HEK293 (cell line): ENCODE data around the gene PRG2.

Experiments used
- CTCF ChIA-PET: fragments of 350-600 bp; formaldehyde crosslinking; extraction: SDS; loops from one replicate; lab custom pipeline; 2021; ENCODE audit warnings: antibody characterized with exemption; lab: Yijun Ruan, JAX
- POLR2A ChIA-PET: fragments of 300-600 bp; formaldehyde crosslinking; extraction: SDS; loops from one replicate; lab custom pipeline; 2020; ENCODE audit warnings: antibody characterized with exemption, inconsistent platforms; lab: Yijun Ruan, JAX
- H3K27ac ChIP-seq: fragments of 200-500 bp; sonication (Bioruptor generic); 2 replicates; pipeline ENCODE4 v1.5.1; 2014; ENCODE audit warnings: low read depth, low read length, control low read depth, inconsistent platforms; ENCODE audit errors: extremely low read depth
- H3K36me3 ChIP-seq, 2 experiments: fragments of 200-500 bp in 1 of 2; sonication (Bioruptor generic) in 1 of 2; 1 replicate in 1 of 2; 2 replicates in 1 of 2; pipeline ENCODE4 v1.5.1; 2014 to 2017; ENCODE audit warnings: inconsistent platforms in 2 of 2, low read length in 2 of 2; ENCODE audit not compliant: control insufficient read depth in 2 of 2, insufficient read depth in 1 of 2
- H3K4me1 ChIP-seq: fragments of 200-500 bp; sonication (Bioruptor generic); 2 replicates; pipeline ENCODE4 v1.5.1; 2014; ENCODE audit warnings: mild to moderate bottlenecking, low read length, inconsistent platforms; ENCODE audit not compliant: control insufficient read depth, insufficient read depth
- H3K4me3 ChIP-seq: 2 replicates; pipeline ENCODE4 v1.5.1; 2011; ENCODE audit warnings: low read depth, mild to moderate bottlenecking, control low read depth, low read length, moderate library complexity
- H3K9me3 ChIP-seq: fragments of 200-500 bp; sonication (Bioruptor generic); 2 replicates; pipeline ENCODE4 v1.5.1; 2014; ENCODE audit warnings: low read depth, low read length, inconsistent platforms; ENCODE audit not compliant: control insufficient read depth, insufficient read depth
- KLF1 ChIP-seq: fragments of 450-650 bp; formaldehyde crosslinking; IDR thresholded peaks from 2 replicates; pipeline ENCODE4 v1.5.1; 2016; ENCODE audit warnings: missing biosample characterization, missing genetic modification characterization
- KLF9 ChIP-seq: fragments of 450-650 bp; formaldehyde crosslinking; IDR thresholded peaks from 2 replicates; pipeline ENCODE4 v1.5.1; 2016; ENCODE audit warnings: missing biosample characterization, missing genetic modification characterization, low read depth
- ZFP3 ChIP-seq: fragments of 450-650 bp; formaldehyde crosslinking; IDR thresholded peaks from 2 replicates; pipeline ENCODE4 v1.5.1; 2016; ENCODE audit warnings: low read depth, missing biosample characterization, missing genetic modification characterization
- ZNF155 ChIP-seq: fragments of 450-650 bp; formaldehyde crosslinking; IDR thresholded peaks from 2 replicates; pipeline ENCODE4 v1.5.1; 2016; ENCODE audit warnings: missing biosample characterization, missing genetic modification characterization
- ZNF202 ChIP-seq: fragments of 450-650 bp; formaldehyde crosslinking; IDR thresholded peaks from 2 replicates; pipeline ENCODE4 v1.5.1; 2016; ENCODE audit warnings: missing biosample characterization, missing genetic modification characterization, borderline replicate concordance
- ZNF341 ChIP-seq: fragments of 450-650 bp; formaldehyde crosslinking; IDR thresholded peaks from 2 replicates; pipeline ENCODE4; 2016; ENCODE audit warnings: low read depth, missing biosample characterization, missing genetic modification characterization
- ZNF416 ChIP-seq: fragments of 450-650 bp; formaldehyde crosslinking; IDR thresholded peaks from 2 replicates; pipeline ENCODE4 v1.5.1; 2016; ENCODE audit warnings: missing biosample characterization, missing genetic modification characterization
- ZNF513 ChIP-seq: fragments of 450-650 bp; IDR thresholded peaks from 2 replicates; pipeline ENCODE4 v1.5.1; 2018; ENCODE audit warnings: missing biosample characterization, missing genetic modification characterization
- ZNF555 ChIP-seq: fragments of 450-650 bp; formaldehyde crosslinking; conservative IDR thresholded peaks from 2 replicates; pipeline ENCODE4 v1.5.1; 2017; ENCODE audit warnings: missing biosample characterization, mild to moderate bottlenecking, missing genetic modification characterization, inconsistent platforms
- ZNF658 ChIP-seq: fragments of 450-650 bp; formaldehyde crosslinking; IDR thresholded peaks from 2 replicates; pipeline ENCODE4; 2016; ENCODE audit warnings: missing biosample characterization, missing genetic modification characterization
- ZNF660 ChIP-seq: fragments of 450-650 bp; IDR thresholded peaks from 2 replicates; pipeline ENCODE4 v1.5.1; 2018; ENCODE audit warnings: missing biosample characterization, mild to moderate bottlenecking, missing genetic modification characterization
- ZSCAN30 ChIP-seq: fragments of 450-650 bp; IDR thresholded peaks from 2 replicates; pipeline ENCODE4 v1.5.1; 2018; ENCODE audit warnings: missing biosample characterization, mild to moderate bottlenecking, missing genetic modification characterization, moderate library complexity
- TF ChIP-seq, protein P1 (sequence below): fragments of 450-650 bp; formaldehyde crosslinking; IDR thresholded peaks from 2 replicates; pipeline ENCODE4 v1.5.0; 2017; ENCODE audit warnings: missing biosample characterization, missing genetic modification characterization, borderline replicate concordance
- TF ChIP-seq, protein P2 (sequence below): fragments of 450-650 bp; formaldehyde crosslinking; IDR thresholded peaks from 2 replicates; pipeline ENCODE4 v1.5.1; 2016; ENCODE audit warnings: missing biosample characterization, missing genetic modification characterization
- TF ChIP-seq, protein P3 (sequence below): fragments of 450-650 bp; IDR thresholded peaks from 2 replicates; pipeline ENCODE4 v1.5.1; 2018; ENCODE audit warnings: missing biosample characterization, mild to moderate bottlenecking, missing genetic modification characterization
- TF ChIP-seq, protein P4 (sequence below): fragments of 450-650 bp; formaldehyde crosslinking; conservative IDR thresholded peaks from 2 replicates; pipeline ENCODE4 v1.5.1; 2016; ENCODE audit warnings: low read depth, missing biosample characterization, missing genetic modification characterization

Gene PRG2

DNA sequence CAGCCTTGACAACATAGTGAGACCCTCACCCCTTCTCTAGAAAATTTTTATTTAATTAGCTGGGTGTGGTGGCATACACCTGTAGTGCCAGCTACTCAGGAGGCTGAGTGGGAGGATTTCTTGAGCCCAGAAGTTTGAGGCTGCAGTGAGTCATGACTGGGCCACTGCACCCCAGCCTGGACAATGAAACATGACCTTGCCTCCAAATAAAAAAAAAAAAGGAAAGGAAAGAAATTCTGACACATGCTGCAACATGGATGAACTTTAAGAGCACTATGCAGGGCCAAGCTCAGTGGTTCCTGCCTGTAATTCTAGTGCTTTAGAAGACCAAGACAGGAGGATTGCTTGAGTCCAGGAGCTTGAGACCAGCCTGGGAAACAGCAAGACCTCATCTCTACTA lies 27.7 kb upstream of the PRG2 start:
- Histone ChIP-seq H3K27ac (no peak overlapping the region), H3K4me3 (no peak overlapping the region), H3K36me3 (no peaks in the 10 kb centered on the region), H3K4me1 (no peaks in the 10 kb centered on the region)
- CTCF ChIA-PET = interaction anchor here (0.6 to 0.9 kb wide), 2 partner anchors 33 to 75 kb away, joined by 3 to 5 read pairs; no protein-coding TSS in a partner anchor
- POLR2A ChIA-PET = no interaction called here
- TF ChIP-seq ZNF202 (tag by site-specific recombination) (no peak), ZFP3 (tag by site-specific recombination) (no peak), KLF9 (tag by site-specific recombination) (no peak), ZNF658 (tag by site-specific recombination) (no peak), ZNF513 (tag by site-specific recombination) (no peak)
- TF ChIP-seq, protein P1, sequence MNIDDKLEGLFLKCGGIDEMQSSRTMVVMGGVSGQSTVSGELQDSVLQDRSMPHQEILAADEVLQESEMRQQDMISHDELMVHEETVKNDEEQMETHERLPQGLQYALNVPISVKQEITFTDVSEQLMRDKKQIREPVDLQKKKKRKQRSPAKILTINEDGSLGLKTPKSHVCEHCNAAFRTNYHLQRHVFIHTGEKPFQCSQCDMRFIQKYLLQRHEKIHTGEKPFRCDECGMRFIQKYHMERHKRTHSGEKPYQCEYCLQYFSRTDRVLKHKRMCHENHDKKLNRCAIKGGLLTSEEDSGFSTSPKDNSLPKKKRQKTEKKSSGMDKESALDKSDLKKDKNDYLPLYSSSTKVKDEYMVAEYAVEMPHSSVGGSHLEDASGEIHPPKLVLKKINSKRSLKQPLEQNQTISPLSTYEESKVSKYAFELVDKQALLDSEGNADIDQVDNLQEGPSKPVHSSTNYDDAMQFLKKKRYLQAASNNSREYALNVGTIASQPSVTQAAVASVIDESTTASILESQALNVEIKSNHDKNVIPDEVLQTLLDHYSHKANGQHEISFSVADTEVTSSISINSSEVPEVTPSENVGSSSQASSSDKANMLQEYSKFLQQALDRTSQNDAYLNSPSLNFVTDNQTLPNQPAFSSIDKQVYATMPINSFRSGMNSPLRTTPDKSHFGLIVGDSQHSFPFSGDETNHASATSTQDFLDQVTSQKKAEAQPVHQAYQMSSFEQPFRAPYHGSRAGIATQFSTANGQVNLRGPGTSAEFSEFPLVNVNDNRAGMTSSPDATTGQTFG = no peak
- TF ChIP-seq, protein P2, sequence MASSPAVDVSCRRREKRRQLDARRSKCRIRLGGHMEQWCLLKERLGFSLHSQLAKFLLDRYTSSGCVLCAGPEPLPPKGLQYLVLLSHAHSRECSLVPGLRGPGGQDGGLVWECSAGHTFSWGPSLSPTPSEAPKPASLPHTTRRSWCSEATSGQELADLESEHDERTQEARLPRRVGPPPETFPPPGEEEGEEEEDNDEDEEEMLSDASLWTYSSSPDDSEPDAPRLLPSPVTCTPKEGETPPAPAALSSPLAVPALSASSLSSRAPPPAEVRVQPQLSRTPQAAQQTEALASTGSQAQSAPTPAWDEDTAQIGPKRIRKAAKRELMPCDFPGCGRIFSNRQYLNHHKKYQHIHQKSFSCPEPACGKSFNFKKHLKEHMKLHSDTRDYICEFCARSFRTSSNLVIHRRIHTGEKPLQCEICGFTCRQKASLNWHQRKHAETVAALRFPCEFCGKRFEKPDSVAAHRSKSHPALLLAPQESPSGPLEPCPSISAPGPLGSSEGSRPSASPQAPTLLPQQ (tag by site-specific recombination) = no peak
- TF ChIP-seq, protein P3, sequence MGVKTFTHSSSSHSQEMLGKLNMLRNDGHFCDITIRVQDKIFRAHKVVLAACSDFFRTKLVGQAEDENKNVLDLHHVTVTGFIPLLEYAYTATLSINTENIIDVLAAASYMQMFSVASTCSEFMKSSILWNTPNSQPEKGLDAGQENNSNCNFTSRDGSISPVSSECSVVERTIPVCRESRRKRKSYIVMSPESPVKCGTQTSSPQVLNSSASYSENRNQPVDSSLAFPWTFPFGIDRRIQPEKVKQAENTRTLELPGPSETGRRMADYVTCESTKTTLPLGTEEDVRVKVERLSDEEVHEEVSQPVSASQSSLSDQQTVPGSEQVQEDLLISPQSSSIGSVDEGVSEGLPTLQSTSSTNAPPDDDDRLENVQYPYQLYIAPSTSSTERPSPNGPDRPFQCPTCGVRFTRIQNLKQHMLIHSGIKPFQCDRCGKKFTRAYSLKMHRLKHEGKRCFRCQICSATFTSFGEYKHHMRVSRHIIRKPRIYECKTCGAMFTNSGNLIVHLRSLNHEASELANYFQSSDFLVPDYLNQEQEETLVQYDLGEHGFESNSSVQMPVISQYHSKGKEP (tag by site-specific recombination) = no peak
- TF ChIP-seq, all 188 proteins: peak for 0
- no peaks in the 10 kb centered on the region for H3K9me3 ChIP-seq

DNA sequence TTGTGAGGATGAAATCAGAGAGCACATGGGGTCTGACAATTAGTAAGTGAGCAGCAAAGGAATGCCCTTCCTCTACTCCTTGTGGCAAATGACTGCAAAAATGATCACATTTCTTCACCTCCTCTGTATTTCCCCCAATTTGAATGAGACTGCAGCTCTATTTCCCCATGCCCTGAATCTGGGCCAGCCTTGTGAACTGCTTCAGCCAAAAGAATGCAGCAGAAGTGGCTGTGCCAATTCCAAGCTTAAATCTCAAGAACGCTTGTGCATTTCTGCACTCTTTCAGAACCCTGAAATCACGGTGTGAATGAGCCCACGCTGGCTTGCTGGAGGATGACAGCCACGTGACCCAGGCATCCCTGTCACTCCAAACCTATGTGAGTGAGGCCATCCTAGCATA lies 26.6 kb upstream of the PRG2 start:
- ChIA-PET POLR2A (no interaction called here), CTCF (interaction anchor here (0.5 to 0.6 kb wide), 2 partner anchors 17 to 104 kb away, joined by 3 read pairs; no protein-coding TSS in a partner anchor)
- no peaks in the 10 kb centered on the region for H3K9me3 ChIP-seq
- H3K27ac ChIP-seq = no peak overlapping the region
- H3K4me3 ChIP-seq = no peak overlapping the region
- no peaks in the 10 kb centered on the region for H3K4me1 ChIP-seq
- no peaks in the 10 kb centered on the region for H3K36me3 ChIP-seq
- TF ChIP-seq ZNF155 (tag by site-specific recombination) (no peak), ZSCAN30 (tag by site-specific recombination) (no peak), ZNF555 (tag by site-specific recombination) (no peak), ZNF660 (tag by site-specific recombination) (no peak), KLF1 (no peak), ZNF341 (no peak), ZNF416 (no peak)
- TF ChIP-seq, protein P4, sequence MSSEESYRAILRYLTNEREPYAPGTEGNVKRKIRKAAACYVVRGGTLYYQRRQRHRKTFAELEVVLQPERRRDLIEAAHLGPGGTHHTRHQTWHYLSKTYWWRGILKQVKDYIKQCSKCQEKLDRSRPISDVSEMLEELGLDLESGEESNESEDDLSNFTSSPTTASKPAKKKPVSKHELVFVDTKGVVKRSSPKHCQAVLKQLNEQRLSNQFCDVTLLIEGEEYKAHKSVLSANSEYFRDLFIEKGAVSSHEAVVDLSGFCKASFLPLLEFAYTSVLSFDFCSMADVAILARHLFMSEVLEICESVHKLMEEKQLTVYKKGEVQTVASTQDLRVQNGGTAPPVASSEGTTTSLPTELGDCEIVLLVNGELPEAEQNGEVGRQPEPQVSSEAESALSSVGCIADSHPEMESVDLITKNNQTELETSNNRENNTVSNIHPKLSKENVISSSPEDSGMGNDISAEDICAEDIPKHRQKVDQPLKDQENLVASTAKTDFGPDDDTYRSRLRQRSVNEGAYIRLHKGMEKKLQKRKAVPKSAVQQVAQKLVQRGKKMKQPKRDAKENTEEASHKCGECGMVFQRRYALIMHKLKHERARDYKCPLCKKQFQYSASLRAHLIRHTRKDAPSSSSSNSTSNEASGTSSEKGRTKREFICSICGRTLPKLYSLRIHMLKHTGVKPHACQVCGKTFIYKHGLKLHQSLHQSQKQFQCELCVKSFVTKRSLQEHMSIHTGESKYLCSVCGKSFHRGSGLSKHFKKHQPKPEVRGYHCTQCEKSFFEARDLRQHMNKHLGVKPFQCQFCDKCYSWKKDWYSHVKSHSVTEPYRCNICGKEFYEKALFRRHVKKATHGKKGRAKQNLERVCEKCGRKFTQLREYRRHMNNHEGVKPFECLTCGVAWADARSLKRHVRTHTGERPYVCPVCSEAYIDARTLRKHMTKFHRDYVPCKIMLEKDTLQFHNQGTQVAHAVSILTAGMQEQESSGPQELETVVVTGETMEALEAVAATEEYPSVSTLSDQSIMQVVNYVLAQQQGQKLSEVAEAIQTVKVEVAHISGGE (tag by site-specific recombination) = no peak
- TF ChIP-seq, protein P2 (tag by site-specific recombination) = no peak
